ENCODE measurements around the gene PGGT1B. TPM values are rescaled to one million over a fixed set of nuclear protein-coding genes. Genes with fewer than 3 reads are reported as not detected.

The PGGT1B gene
- total RNA-seq, 1 experiment from 2014 or later = 37.7 TPM

DNA sequence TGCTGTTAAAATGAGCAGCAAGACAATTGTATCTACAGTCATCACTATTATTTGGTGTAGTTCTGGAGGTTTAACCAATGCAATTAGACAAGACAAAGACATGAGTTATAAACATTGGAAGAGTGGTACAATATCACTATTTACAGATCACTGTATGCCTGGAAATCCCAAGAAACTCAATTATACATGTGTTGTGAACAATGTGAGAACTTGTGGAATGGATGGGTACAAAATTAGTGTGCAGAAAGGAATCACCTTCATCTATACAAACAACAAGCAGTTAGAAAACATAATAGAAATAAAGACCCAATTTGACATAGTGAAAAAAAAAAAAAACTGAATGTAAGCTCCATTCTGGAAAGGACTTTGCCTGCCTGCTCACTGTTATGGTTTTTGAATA is 46.1 kb upstream of the PGGT1B start:
- no peaks in the 10 kb centered on the region for H3K36me3 ChIP-seq (ENCODE audit: control insufficient read depth, insufficient read depth, low read length)
- no peak overlapping the region for H3K27ac ChIP-seq (ENCODE audit: low read length)
- DNase-seq (ENCODE audit: low read depth, low spot score) (no peak), ATAC-seq (no peak)
- in situ Hi-C loops (cut with HindIII; ENCODE audit: low pct_unique_long_range_greater_than_20kb, low sequenced_read_pairs) = no loop called here
- intact Hi-C loops (cut with micrococcal nuclease; ENCODE audit: unreplicated experiment) = loop anchor here (1.0 kb wide), 1 partner anchor 277 kb away; no protein-coding TSS in a partner anchor
- CTCF ChIA-PET = interaction anchor here (1.1 to 2.0 kb wide), 2 partner anchors 266 to 308 kb away, joined by 3 to 28 read pairs; no protein-coding TSS in a partner anchor
- H3K9me3 ChIP-seq (ENCODE audit: control insufficient read depth, insufficient read depth, low read depth, low read length) = no peaks in the 10 kb centered on the region
- POLR2A ChIA-PET = interaction anchor here (0.6 kb wide), 1 partner anchor 825 kb away, joined by 3 read pairs; no protein-coding TSS in a partner anchor
- peaks cover 4% of the 10 kb centered on the region for H3K27me3 ChIP-seq (ENCODE audit: control insufficient read depth, insufficient read depth, low read length)
- no TSS peak for BruUV-seq (replicated peaks)
- H3K4me3 ChIP-seq (ENCODE audit: low read depth in 2 of 2, low read length in 2 of 2) = no peak overlapping the region
- TF ChIP-seq SIN3A (IDR thresholded peaks at IDR 0.05; ENCODE audit: borderline replicate concordance, insufficient read depth, low read depth, low read length) (no peak), TCF7L2 (IDR thresholded peaks at IDR 0.05; ENCODE audit: low read depth, low read length) (no peak), POLR2AphosphoS5 (IDR thresholded peaks at IDR 0.05; ENCODE audit: low read depth, low read length) (no peak)
- TF ChIP-seq, protein P1, sequence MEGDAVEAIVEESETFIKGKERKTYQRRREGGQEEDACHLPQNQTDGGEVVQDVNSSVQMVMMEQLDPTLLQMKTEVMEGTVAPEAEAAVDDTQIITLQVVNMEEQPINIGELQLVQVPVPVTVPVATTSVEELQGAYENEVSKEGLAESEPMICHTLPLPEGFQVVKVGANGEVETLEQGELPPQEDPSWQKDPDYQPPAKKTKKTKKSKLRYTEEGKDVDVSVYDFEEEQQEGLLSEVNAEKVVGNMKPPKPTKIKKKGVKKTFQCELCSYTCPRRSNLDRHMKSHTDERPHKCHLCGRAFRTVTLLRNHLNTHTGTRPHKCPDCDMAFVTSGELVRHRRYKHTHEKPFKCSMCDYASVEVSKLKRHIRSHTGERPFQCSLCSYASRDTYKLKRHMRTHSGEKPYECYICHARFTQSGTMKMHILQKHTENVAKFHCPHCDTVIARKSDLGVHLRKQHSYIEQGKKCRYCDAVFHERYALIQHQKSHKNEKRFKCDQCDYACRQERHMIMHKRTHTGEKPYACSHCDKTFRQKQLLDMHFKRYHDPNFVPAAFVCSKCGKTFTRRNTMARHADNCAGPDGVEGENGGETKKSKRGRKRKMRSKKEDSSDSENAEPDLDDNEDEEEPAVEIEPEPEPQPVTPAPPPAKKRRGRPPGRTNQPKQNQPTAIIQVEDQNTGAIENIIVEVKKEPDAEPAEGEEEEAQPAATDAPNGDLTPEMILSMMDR (IDR thresholded peaks at IDR 0.05) = no peak
- TF ChIP-seq, protein P2, sequence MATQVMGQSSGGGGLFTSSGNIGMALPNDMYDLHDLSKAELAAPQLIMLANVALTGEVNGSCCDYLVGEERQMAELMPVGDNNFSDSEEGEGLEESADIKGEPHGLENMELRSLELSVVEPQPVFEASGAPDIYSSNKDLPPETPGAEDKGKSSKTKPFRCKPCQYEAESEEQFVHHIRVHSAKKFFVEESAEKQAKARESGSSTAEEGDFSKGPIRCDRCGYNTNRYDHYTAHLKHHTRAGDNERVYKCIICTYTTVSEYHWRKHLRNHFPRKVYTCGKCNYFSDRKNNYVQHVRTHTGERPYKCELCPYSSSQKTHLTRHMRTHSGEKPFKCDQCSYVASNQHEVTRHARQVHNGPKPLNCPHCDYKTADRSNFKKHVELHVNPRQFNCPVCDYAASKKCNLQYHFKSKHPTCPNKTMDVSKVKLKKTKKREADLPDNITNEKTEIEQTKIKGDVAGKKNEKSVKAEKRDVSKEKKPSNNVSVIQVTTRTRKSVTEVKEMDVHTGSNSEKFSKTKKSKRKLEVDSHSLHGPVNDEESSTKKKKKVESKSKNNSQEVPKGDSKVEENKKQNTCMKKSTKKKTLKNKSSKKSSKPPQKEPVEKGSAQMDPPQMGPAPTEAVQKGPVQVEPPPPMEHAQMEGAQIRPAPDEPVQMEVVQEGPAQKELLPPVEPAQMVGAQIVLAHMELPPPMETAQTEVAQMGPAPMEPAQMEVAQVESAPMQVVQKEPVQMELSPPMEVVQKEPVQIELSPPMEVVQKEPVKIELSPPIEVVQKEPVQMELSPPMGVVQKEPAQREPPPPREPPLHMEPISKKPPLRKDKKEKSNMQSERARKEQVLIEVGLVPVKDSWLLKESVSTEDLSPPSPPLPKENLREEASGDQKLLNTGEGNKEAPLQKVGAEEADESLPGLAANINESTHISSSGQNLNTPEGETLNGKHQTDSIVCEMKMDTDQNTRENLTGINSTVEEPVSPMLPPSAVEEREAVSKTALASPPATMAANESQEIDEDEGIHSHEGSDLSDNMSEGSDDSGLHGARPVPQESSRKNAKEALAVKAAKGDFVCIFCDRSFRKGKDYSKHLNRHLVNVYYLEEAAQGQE (IDR thresholded peaks at IDR 0.05; ENCODE audit: insufficient read depth in 1 of 2, low read depth in 2 of 2, low read length in 1 of 2) = no peak
- no peaks in the 10 kb centered on the region for H3K4me1 ChIP-seq (ENCODE audit: control insufficient read depth, insufficient read depth, low read length)

GRCh38 chr5:115306011-115306536 is 43.4 kb upstream of the PGGT1B start:
- no peaks in the 10 kb centered on the region for H3K9me3 ChIP-seq (ENCODE audit: control insufficient read depth, insufficient read depth, low read depth, low read length)
- TF ChIP-seq SIN3A (IDR thresholded peaks at IDR 0.05; ENCODE audit: borderline replicate concordance, insufficient read depth, low read depth, low read length) (no peak), TCF7L2 (IDR thresholded peaks at IDR 0.05; ENCODE audit: low read depth, low read length) (no peak), POLR2AphosphoS5 (IDR thresholded peaks at IDR 0.05; ENCODE audit: low read depth, low read length) (no peak)
- TF ChIP-seq, protein P2 (IDR thresholded peaks at IDR 0.05; ENCODE audit: insufficient read depth in 1 of 2, low read depth in 2 of 2, low read length in 1 of 2) = no peak
- TF ChIP-seq, protein P1 (IDR thresholded peaks at IDR 0.05) = no peak
- H3K36me3 ChIP-seq (ENCODE audit: control insufficient read depth, insufficient read depth, low read length) = no peaks in the 10 kb centered on the region
- POLR2A ChIA-PET = no interaction called here
- peaks cover 9% of the 10 kb centered on the region for H3K27me3 ChIP-seq (ENCODE audit: control insufficient read depth, insufficient read depth, low read length)
- DNase-seq (ENCODE audit: low read depth, low spot score) = no peak
- ATAC-seq = no peak
- intact Hi-C loops (cut with micrococcal nuclease; ENCODE audit: unreplicated experiment) = no loop called here
- no peak overlapping the region for H3K4me3 ChIP-seq (ENCODE audit: low read depth in 2 of 2, low read length in 2 of 2)
- CTCF ChIA-PET = no interaction called here
- no peaks in the 10 kb centered on the region for H3K4me1 ChIP-seq (ENCODE audit: control insufficient read depth, insufficient read depth, low read length)
- in situ Hi-C loops (cut with HindIII; ENCODE audit: low pct_unique_long_range_greater_than_20kb, low sequenced_read_pairs) = no loop called here
- H3K27ac ChIP-seq (ENCODE audit: low read length) = no peak overlapping the region
- no TSS peak for BruUV-seq (replicated peaks)

Measured in Panc1 (cell line).